Measurements from ENCODE around the gene TMED6.
"Not testable (repeated sequence)": the region's sequence is repeated elsewhere in the genome, so short reads cannot be mapped to it uniquely, and the experiment has no call there.

The TMED6 gene

DNA sequence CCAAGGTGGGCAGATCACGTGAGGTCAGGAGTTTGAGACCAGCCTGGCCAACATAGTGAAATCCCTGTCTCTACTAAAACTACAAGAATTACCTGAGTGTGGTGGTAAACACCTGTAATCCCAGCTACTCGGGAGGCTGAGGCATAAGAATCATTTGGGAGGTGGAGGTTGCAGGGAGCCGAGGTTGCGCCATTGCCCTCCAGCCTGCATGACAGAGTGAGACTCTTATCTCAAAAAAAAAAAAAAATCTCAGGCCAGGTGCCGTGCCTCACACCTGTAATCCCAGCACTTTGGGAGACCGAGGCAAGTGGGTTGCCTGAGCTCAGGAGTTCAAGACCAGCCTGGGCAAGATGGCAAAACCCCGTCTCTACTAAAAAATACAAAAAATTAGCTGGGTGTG is 54.8 kb downstream of the TMED6 start:
- not testable (repeated sequence) for DNase-seq

DNA sequence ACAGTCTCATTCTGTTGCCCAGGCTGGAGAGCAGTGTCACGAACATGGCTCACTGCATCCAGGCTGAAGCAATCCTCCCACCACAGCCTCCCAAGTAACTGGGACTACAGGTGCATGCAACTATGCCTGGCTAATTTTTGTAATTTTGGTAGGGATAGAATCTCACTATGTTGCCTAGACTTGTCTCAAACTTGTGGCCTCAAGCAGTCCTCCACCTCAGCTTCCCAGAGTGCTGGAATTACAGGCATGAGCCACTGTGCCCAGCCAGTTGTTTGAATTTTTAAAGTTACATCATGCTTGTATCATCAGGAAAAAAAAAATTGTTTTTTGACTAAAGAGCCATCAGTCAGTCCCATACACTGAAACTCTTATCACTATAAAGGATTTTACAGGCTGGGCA is 57.5 kb downstream of the TMED6 start:
- DNase-seq = no peak

DNA sequence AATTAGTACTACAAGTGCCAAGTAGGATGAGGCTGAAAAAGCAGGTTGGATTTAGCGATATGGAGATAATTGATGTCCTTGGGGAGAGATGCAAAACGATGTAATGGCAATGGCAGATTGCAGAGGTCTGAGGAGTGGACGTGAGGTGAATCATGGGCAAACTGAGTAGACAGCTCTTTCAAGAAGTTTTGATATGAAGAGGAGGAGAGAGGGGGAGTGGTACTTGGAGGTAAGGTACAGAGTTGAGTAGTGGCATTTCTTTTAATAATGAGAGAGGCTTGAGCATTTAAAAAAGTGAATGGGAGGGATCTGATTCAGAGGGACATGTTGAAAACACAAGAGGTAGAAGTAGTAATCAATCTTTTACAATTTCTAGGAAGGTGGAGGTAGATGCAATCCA is 58.2 kb downstream of the TMED6 start:
- no peak for DNase-seq
